ENCODE measurements around the gene RTKN. TPM values are rescaled to one million over a fixed set of nuclear protein-coding genes. Genes with fewer than 3 reads are reported as not detected.
"Not testable (repeated sequence)": the region's sequence is repeated elsewhere in the genome, so short reads cannot be mapped to it uniquely, and the experiment has no call there.

Gene RTKN
- total RNA-seq, 2 donors from 2014 or later, result 3.1 to 4.8 TPM

DNA sequence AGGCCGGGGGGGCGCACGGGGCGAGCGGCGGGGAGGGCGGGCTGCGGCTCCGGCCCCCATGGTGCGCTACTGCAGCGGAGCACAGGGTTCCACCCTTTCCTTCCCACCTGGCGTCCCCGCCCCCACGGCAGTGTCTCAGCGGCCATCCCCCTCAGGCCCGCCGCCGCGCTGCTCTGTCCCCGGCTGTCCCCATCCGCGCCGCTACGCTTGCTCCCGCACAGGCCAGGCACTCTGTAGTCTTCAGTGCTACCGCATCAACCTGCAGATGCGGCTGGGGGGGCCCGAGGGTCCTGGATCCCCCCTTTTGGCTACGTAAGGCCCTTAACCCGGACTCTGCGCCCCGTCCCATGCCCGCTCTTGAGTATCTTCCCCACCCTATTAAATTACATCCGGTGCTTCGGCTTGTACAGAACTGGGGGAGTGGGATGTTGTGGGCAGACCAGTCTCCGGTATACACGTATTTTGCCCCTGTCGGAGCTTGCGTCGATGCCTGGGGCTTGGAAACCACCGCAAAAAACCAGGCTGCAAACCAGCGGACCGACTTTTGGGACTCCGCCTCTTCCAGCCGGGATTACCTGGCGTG lies 15.9 kb upstream of the RTKN start:
- H3K4me1 Mint-ChIP-seq (ENCODE audit: low read depth), result peaks cover 48% of the 10 kb centered on the region
- ATAC-seq (replicated peaks in 1 of 2), result peak; percentile 51 to 58

DNA sequence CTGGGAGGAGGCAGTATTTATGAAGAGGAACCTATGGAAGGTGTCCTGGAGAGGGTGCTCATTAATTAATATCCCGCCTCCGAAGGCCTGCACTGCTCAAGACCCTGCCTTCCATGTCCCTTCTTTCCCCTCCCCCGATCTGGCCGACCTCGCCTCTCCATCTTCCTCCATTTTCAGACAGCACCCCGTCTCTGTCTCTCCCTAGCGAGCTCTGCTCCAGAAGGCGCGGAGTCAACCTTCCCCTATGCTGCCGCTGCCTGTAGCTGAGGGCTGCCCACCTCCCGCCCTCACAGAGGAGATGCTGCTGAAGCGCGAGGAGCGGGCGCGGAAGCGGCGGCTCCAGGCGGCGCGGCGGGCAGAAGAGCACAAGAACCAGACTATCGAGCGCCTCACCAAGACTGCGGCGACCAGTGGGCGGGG lies 15.4 kb upstream of the RTKN start:
- H3K9me3 Mint-ChIP-seq, result no peaks in the 10 kb centered on the region
- no peaks in the 10 kb centered on the region for H3K27me3 Mint-ChIP-seq (ENCODE audit: low read depth)
- H3K4me1 Mint-ChIP-seq (ENCODE audit: low read depth), result peaks cover 51% of the 10 kb centered on the region
- DNase-seq (no peak), ATAC-seq (replicated peaks in 1 of 2) (no peak)
- peaks cover 5 to 14% of the 10 kb centered on the region in 2 donors for H3K36me3 Mint-ChIP-seq (ENCODE audit: insufficient read depth in 2 of 2)
- peak overlapping the region; percentile 93 for H3K27ac Mint-ChIP-seq
- peak overlapping the region; percentile 95 to 96 for H3K4me3 Mint-ChIP-seq

More for the DNA sequence above, 15.9 kb upstream of the RTKN start:
- peak; percentile 90 to 91 for DNase-seq
- Mint-ChIP-seq H3K4me3 (peak overlapping the region; percentile 95 to 96), H3K36me3 (ENCODE audit: insufficient read depth in 2 of 2) (peaks cover 5 to 14% of the 10 kb centered on the region in 2 donors), H3K27ac (peak overlapping the region; percentile 97), H3K9me3 (no peaks in the 10 kb centered on the region), H3K27me3 (ENCODE audit: low read depth) (no peaks in the 10 kb centered on the region)

DNA sequence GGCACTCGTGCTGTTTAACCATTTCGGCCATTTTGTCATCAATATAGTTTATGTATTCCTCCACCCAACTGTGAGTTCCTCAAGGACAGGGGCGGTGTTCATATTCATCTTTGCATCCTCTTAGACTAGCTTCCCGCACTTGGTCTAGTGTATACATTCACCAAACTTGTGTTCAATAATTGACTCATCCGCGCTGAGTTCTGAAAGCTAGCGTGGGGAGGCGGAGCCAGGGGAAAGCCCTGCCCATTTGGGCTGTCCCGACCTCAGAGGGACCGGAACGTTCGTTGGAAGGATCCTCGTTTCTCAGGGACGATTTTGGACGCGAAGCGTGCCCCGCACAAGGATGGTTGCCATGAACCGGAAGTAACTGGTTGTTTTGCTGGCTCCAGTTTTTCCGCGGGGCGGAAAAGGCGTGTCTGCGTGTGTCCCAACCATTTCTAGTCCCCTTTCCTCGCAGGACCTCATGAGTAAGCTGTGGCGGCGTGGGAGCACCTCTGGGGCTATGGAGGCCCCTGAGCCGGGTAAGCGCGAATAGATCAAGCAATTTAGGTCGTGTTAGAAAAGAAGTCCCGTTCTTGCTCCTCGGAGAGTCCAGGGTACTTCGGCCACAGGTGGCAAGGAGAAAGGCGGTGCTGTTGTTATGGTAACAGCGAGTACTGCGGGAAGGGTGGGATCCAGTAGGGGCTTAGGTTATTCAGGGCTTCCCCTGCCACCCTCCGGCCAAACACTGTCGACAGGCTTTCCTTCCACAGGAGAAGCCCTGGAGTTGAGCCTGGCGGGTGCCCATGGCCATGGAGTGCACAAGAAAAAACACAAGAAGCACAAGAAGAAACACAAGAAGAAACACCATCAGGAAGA lies 13.1 kb upstream of the RTKN start, which contains the start of gene INO80B:
INO80B (plus strand) TSS at position 434 of the 858 bp plus-strand sequence; CDS start at position 464, 30 bp downstream.
- peak; percentile 57 to 59 for ATAC-seq (replicated peaks in 1 of 2)

DNA sequence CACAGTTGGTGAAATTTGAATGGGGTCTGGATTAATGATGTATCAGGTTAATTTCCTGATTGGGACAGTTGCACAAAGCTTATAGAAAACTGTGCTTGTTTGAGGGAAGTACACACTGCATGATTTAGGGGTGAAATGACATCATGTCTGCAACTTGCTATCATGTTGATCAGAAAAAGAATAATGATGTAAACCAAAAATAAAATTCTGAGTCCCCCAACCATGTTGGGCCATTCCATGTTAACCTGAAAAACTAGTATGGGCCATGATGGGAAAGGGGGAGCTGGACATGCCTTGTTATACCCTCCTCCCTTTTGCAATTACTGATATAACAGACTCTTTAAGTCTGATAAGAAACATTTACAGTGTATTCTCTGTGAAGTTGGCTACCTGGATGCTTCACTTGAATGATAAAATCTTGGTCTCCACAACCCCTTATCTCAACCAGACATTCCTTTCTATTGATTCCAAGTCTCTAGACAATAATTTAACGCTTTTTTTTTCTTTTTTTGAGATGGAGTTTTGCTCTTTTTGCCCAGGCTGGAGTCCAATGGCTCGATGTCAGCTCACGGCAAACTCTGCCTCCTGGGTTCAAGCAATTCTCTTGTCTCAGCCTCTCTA lies 8.9 kb upstream of the RTKN start:
- ATAC-seq (replicated peaks in 1 of 2) (no peak), DNase-seq (no peak)
- Mint-ChIP-seq H3K4me3 (no peak overlapping the region), H3K27me3 (ENCODE audit: low read depth) (no peaks in the 10 kb centered on the region), H3K4me1 (ENCODE audit: low read depth) (peaks cover 19% of the 10 kb centered on the region), H3K9me3 (no peaks in the 10 kb centered on the region), H3K27ac (no peak overlapping the region), H3K36me3 (ENCODE audit: insufficient read depth in 2 of 2) (peaks cover 0 to 3% of the 10 kb centered on the region in 2 donors)

More for the DNA sequence above, 13.1 kb upstream of the RTKN start, which contains the start of gene INO80B:
- peaks cover 43% of the 10 kb centered on the region for H3K4me1 Mint-ChIP-seq (ENCODE audit: low read depth)
- H3K9me3 Mint-ChIP-seq, result no peaks in the 10 kb centered on the region
- DNase-seq, result peak; percentile 97 to 98
- peak within 1 kb of the TSS; percentile 93 for H3K27ac Mint-ChIP-seq
- H3K4me3 Mint-ChIP-seq, result peak within 1 kb of the TSS; percentile 95 to 96
- peaks cover 5 to 10% of the 10 kb centered on the region in 2 donors for H3K36me3 Mint-ChIP-seq (ENCODE audit: insufficient read depth in 2 of 2)
- H3K27me3 Mint-ChIP-seq (ENCODE audit: low read depth), result no peaks in the 10 kb centered on the region

DNA sequence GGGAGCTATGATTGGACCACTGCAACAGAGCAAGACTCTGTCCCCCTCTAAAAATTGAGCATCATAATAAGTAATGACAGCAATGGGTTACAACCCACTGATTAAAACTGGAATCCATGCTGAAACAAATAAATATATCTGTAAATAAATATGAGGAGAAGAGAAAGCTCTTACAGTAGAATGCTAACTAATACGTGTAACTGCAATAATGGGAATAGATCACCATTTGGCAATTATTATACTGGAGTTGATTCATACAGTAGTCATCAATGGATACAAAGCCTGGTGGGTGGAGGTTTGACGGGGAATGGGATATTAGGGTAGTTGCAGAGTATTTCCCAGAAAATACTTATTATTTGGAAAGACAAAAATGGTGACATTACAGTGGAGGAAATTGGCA lies 7.0 kb upstream of the RTKN start:
- DNase-seq (no peak), ATAC-seq (replicated peaks in 1 of 2) (no peak)
- Mint-ChIP-seq H3K27ac (no peak overlapping the region), H3K36me3 (ENCODE audit: insufficient read depth in 2 of 2) (no peaks in the 10 kb centered on the region), H3K9me3 (no peaks in the 10 kb centered on the region), H3K27me3 (ENCODE audit: low read depth) (peaks cover 10% of the 10 kb centered on the region), H3K4me1 (ENCODE audit: low read depth) (peaks cover 5% of the 10 kb centered on the region), H3K4me3 (no peak overlapping the region)

DNA sequence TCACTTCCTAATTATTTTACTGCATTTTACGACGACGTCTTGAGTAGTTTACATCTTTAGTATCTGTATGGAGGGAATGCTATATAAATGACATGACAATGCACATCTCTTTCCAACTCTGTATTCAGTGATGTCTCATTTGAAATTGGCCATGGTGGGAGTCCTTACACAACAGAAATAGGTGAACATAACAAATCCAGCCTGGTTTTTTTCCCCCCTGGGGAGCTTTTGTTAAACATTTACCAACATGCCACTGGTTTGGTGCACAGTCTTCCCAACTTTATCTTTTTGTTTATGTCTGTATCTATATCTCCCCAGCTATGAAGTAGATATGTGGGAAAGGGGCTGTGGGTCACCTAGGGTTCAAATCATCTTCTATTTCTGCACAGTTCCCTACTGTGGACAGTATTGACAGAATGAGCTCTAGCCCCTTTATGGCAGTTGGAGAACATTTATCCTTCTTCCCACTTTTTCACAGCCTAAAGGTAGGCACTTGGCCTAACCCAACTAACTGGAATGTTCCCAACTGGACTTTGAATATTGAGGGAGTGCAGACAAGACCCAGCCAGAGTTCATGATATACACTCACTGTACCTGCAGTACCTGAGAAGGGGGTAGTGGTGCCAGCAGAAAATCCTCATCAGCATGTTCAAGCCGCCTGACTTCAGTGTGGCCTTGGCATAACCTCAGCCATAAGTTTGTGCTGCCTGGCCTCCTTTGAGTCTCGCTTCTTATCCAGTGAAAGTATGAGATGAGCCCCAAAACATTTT lies 5.7 kb upstream of the RTKN start:
- H3K27me3 Mint-ChIP-seq (ENCODE audit: low read depth), result peaks cover 13% of the 10 kb centered on the region
- H3K4me1 Mint-ChIP-seq (ENCODE audit: low read depth), result peaks cover 3% of the 10 kb centered on the region
- H3K36me3 Mint-ChIP-seq (ENCODE audit: insufficient read depth in 2 of 2), result no peaks in the 10 kb centered on the region
- H3K27ac Mint-ChIP-seq, result no peak overlapping the region
- no peak for ATAC-seq (replicated peaks in 1 of 2)
- H3K9me3 Mint-ChIP-seq, result no peaks in the 10 kb centered on the region
- no peak for DNase-seq
- H3K4me3 Mint-ChIP-seq, result no peak overlapping the region

DNA sequence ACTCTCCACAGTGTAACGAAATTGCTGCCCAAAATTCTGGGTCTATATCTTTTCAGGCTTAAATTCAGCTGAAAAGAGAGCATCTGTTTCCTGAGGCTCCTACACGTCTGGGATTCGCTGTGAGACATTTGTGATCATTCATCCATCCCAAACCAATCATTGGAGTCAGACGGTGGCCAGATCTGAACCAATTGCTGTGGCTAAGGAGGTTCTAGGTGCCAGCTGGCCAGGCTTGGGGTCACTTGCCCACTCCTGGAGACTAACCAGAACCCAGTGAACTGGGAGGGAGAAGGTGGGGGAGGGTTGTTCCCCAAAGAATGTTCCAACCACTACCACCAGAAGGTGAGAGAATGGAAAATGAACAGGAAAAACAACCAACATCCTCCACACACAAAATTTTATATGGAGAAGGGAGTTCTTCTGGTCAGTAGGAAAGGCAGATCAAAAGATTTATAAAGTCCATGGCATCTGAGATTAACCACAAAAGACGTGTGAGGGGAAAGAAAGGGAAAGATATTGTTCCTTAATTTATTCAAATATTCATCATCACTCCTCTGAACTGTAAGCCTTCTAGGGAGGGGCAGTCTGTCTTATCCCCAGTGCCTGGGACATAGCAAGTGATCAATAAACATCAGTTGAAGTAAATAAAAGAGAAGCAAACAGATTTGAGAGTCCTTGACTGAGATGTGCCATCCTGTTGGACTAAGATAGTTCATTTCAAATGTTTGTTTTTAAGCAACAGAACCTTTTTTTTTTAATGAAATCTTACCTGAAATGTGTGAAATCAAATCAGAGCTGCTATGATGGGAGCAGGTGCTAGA lies 3.0 kb upstream of the RTKN start:
- no peaks in the 10 kb centered on the region for H3K9me3 Mint-ChIP-seq
- DNase-seq (no peak), ATAC-seq (replicated peaks in 1 of 2) (no peak)
- H3K4me1 Mint-ChIP-seq (ENCODE audit: low read depth), result peaks cover 5% of the 10 kb centered on the region
- H3K27me3 Mint-ChIP-seq (ENCODE audit: low read depth), result peaks cover 28% of the 10 kb centered on the region
- H3K27ac Mint-ChIP-seq, result no peak overlapping the region
- no peak overlapping the region for H3K4me3 Mint-ChIP-seq
- no peaks in the 10 kb centered on the region for H3K36me3 Mint-ChIP-seq (ENCODE audit: insufficient read depth in 2 of 2)

DNA sequence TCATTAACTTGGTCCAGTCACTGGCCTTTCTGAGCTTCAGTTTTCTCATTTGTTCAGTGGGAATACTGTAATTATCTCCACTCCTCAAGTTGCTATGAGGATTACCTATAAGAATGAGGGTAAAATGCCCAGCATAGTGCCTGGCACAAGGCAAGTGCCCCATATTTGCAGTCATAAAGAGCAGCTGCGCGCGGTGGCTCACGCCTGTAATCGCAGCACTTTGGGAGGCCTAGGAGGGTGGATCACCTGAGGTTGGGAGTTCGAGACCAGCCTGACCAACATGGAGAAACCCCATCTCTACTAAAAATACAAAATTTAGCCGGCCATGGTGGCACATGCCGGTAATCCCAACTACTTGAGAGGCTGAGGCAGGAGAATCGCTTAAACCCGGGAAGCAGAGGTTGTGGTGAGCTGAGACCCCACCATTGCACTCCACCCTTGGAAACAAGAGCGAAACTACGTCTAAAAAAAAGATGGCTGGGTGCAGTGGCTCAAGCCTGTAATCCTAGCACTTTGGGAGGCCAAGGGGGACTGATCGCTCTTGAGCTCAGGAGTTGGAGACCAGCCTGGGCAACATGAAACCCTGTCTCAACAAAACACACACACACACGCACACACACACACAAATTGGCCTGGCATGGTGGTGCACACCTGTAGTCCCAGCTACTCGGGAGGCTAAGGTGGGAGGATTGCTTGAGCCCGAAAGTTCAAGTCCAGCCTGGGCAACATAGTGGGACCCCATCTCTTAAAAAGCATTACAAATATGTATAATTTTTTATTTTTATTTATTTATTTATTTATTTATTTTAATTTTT lies 953 bp upstream of the RTKN start:
- not testable (repeated sequence) for ATAC-seq (replicated peaks in 1 of 2); DNase-seq; H3K9me3 Mint-ChIP-seq; H3K27ac Mint-ChIP-seq; H3K36me3 Mint-ChIP-seq (ENCODE audit: insufficient read depth in 2 of 2)
- Mint-ChIP-seq H3K4me3 (peak overlapping the region; percentile 78 to 83), H3K27me3 (ENCODE audit: low read depth) (peaks cover 47% of the 10 kb centered on the region), H3K4me1 (ENCODE audit: low read depth) (peaks cover 10% of the 10 kb centered on the region)

DNA sequence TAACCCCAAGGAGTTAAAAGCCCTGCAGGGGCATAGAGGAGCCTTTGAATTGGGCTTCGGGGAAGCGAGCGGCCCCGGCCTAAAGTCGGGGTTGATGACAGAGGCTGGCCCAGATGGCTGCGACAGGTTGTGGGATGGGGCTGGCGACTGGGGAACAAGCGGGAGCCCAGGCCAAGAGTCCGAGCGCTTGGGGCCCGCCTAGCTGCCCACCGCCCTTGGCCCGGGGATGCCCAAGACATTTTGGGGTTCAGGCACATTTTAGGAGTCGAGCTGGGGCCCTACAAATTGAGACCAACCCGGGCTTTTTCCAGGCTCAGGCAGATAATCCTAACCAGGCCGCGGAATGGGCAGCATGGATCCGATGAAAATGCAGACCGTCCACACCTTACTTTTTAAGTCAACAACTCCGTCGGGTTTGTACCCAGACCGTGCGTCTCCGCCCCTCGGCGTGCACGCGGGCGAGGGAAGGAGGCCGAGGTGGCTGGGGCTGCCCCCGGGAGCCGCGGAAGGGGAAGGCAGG lies 507 bp downstream of the RTKN start:
- Mint-ChIP-seq H3K36me3 (ENCODE audit: insufficient read depth in 2 of 2) (no peaks in the 10 kb centered on the region), H3K27me3 (ENCODE audit: low read depth) (peaks cover 47% of the 10 kb centered on the region), H3K4me3 (peak overlapping the region; percentile 65 to 78), H3K4me1 (ENCODE audit: low read depth) (peaks cover 10% of the 10 kb centered on the region), H3K27ac (no peak overlapping the region), H3K9me3 (no peaks in the 10 kb centered on the region)
- ATAC-seq (replicated peaks in 1 of 2) (no peak), DNase-seq (no peak)

DNA sequence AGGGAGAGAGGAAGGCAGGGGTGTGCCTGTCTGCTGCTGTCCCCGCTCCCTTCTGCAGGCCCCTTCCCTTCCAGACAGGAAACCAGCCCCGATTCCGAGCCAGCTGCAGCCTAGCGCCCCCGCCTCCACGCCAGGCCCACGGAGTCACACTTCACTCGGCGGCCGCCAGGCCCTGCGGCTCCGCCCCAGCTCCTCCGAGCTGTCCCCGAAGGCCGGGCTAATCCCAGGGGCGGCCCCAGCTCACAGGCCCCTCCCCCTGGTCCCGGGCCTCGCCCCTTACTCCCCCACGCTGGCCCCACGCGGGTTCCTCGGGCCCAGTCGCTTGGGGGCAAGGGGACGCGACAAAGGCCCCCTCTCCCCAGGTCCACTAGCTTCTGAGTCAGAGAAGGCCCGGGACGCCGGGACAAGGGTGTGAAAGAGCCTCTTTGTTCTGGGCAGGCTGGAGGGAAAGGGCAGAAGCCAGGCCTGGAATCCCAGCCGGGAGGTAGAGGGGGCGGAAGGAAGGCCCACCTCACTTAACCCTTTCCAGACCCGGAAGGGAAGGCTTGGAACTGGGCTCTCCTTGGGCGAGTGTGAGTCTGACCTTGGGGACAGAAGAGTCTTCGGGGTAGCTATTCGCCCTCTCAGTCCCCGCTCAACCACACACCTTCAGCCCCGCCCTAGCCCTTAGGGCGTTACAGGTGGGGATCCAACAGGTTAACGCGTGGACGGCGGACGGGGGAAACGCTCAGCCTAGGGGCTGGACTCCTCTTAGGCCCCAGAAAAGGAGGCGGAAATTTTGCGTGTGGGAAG lies 1.2 kb downstream of the RTKN start:
- no peaks in the 10 kb centered on the region for H3K9me3 Mint-ChIP-seq
- peaks cover 47% of the 10 kb centered on the region for H3K27me3 Mint-ChIP-seq (ENCODE audit: low read depth)
- H3K36me3 Mint-ChIP-seq (ENCODE audit: insufficient read depth in 2 of 2), result no peaks in the 10 kb centered on the region
- H3K27ac Mint-ChIP-seq, result no peak overlapping the region
- H3K4me3 Mint-ChIP-seq, result peak overlapping the region; percentile 65 to 78
- H3K4me1 Mint-ChIP-seq (ENCODE audit: low read depth), result peaks cover 10% of the 10 kb centered on the region
- DNase-seq (peak; percentile 56 to 70), ATAC-seq (replicated peaks in 1 of 2) (peak; percentile 86 to 87)
